ENCODE measurements around the gene C19orf53. TPM values are rescaled to one million over a fixed set of nuclear protein-coding genes. Genes with fewer than 3 reads are reported as not detected.

C19orf53 gene
- total and polyA plus RNA-seq, 9 of the 15 experiments (the other 6 are each of a cell fraction or from before 2014, with no cell fraction given) = 98.5 to 441 (median 164) TPM

DNA sequence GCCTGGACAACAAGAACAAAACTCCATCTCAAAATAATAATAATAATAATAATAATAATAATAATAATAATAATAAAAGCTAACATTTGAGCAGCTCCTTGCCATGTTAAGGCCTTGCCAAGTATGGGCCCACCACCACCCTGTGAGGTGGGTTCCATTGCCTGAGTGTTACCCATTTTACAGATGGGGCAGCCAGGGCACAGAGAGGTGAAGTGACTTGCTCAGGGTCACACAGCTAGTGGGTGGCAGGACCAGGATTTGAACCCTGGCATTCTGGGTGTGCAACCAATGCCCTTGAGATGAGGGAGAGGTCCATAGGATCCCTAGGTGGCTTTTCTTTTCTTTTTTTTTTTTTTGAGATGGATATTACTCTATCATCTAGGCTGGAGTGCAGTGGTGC lies 50.4 kb downstream of the C19orf53 start (continued):
- TF ChIP-seq CBX3 (IDR thresholded peaks at IDR 0.05; ENCODE audit: borderline replicate concordance in 1 of 2, low read length in 2 of 2) (no peak), ZBTB8A (IDR thresholded peaks at IDR 0.05; ENCODE audit: partially characterized antibody) (no peak), ZNF274 (IDR thresholded peaks at IDR 0.05; ENCODE audit: borderline replicate concordance, low read depth, low read length) (no peak), GABPB1 (CRISPR knock-in tag; IDR thresholded peaks at IDR 0.05) (no peak), POLR2B (IDR thresholded peaks at IDR 0.05; ENCODE audit: low read depth, partially characterized antibody) (no peak), EWSR1 (IDR thresholded peaks at IDR 0.05; ENCODE audit: borderline replicate concordance, low read depth, partially characterized antibody) (no peak)
- TF ChIP-seq, protein P1, sequence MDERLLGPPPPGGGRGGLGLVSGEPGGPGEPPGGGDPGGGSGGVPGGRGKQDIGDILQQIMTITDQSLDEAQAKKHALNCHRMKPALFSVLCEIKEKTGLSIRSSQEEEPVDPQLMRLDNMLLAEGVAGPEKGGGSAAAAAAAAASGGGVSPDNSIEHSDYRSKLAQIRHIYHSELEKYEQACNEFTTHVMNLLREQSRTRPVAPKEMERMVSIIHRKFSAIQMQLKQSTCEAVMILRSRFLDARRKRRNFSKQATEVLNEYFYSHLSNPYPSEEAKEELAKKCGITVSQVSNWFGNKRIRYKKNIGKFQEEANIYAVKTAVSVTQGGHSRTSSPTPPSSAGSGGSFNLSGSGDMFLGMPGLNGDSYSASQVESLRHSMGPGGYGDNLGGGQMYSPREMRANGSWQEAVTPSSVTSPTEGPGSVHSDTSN (CRISPR knock-in tag; IDR thresholded peaks at IDR 0.05; ENCODE audit: low read depth) = no peak
- TF ChIP-seq, protein P1 (tag; conservative IDR thresholded peaks at IDR 0.05; ENCODE audit: low read depth) = no peak

All from K562 (cell line).